Hair follicle dermal papilla cell (primary cell): ENCODE data around the gene AWAT1. TPM values are rescaled to one million over a fixed set of nuclear protein-coding genes. Genes with fewer than 3 reads are reported as not detected.

ENCODE experiments used
- small RNA-seq: library from RNA; depleted of rRNA; stranded (forward); fragments of <200 nt; gene quantifications from one replicate; pipeline ENCODE3, GENCODE V24; 2012
- total RNA-seq: library from RNA; depleted of rRNA; stranded (reverse); fragments of >200 nt; gene quantifications from 2 replicates; pipeline ENCODE4 v1.2.3, GENCODE V29; 2012

AWAT1 gene
- not detected in 2 replicates for total RNA-seq

DNA sequence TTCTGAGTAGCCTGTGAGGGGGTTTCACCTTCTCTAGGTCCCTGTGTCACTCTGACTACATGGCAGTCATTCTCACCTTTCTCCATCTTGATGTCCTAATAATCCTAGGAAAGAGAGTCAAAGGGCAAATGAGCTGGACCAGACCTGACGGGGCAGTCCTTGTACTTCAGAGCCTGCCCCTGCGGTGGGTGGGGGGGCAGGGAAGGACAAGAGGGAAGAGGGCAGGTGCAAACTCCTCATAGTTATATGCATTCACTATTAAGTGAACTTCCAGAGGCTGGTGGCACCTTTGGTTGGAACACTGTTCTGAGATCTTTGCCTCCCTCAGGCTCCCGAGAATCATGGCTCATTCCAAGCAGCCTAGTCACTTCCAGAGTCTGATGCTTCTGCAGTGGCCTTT lies at the start of gene AWAT1:
TSS of gene AWAT1 (plus strand) at position 301 of the 400 bp plus-strand sequence. CDS start at position 342, 41 bp downstream.

DNA sequence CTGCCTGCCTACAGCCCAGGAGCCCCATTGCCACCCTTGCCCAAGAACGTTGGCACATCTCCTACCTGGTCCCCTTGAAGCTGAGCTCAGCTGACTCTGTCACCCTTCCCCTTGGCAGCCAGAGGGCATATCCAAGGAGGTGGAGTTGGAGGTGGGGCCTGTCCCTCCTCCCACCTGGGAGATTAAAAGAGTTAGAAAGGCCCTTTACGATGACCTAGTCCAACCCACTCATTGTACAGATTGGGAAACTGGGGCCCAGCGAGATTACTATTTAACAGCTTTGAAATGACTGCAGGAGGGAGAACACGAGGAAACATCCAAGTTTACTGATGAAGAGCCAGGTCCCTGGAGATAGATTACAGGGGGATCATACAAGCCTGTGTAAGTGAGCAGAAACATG lies 25.6 kb downstream of the AWAT1 start, which contains the start of gene P2RY4:
TSS of gene P2RY4 (minus strand) at position 101 of the 400 bp plus-strand sequence. CDS start 580 bp downstream, outside the sequence.

DNA sequence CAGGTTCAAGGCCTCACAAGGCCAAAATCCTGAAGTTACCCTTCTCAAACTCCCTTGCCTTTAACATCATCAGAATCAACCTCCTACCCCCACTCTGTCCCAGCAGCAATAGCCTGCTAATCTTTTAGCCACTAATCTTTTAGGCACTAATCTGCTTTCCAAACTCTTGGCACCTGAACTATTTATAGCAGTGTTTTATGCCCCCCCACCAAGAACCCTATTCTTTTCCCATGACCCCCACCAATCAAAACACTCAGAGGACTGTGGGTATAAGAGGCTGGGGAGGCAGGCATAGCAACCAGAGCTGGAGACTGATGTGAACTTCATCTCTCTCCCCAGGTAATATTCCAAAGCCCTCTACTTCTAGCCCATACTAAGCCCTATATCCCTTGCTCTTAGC lies 33.6 kb downstream of the AWAT1 start, which contains the start of gene ARR3:
TSS of gene ARR3 (plus strand) at position 301 of the 400 bp plus-strand sequence. CDS start 1,052 bp downstream, outside the sequence.

DNA sequence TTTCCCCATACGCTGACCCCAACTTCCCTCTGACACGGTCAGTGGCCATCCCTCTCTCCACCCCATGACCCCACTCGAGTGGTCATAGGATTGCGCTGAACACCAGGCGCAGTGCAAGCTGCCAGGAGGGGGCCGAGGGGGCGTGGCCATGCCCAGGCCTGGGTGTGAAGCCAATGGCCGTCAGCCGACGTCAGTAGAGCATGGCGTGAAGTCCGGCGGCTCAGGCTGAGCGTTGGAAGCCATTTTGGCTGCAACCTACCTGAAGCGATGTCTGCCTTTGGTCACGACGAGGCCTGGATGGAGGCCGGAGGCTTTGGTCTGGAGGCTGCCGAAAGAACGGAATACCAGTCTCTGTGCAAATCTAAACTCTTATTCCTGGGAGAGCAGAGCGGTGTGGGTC lies 47.5 kb downstream of the AWAT1 start, which contains the start of gene RAB41:
TSS of gene RAB41 (plus strand) at position 222 of the 400 bp plus-strand sequence. CDS start at position 268, 46 bp downstream.

Small RNA genes lying within 50 kb of the gene (small RNA-seq; reads per million reads assigned to genes)
- gene RNA5SP507, result not detected

Other genes with a start within 250 kb of the AWAT1 start
- not detected in 2 replicates for gene AWAT2, start 184.7 kb upstream of the AWAT1 start, total RNA-seq
- not detected in 2 replicates for gene OTUD6A, start 172.2 kb upstream of the AWAT1 start, total RNA-seq
- 60.4 and 62.6 TPM in 2 replicates for gene IGBP1, start 101.2 kb upstream of the AWAT1 start, total RNA-seq
- gene DGAT2L6, start 57.2 kb upstream of the AWAT1 start, total RNA-seq, result not detected in 2 replicates
- gene P2RY4, start 25.5 kb downstream of the AWAT1 start, total RNA-seq, result 0.32 TPM in 1 of 2 replicates, not detected in the other
- not detected in 2 replicates for gene ARR3, start 33.7 kb downstream of the AWAT1 start, total RNA-seq
- gene RAB41, start 47.5 kb downstream of the AWAT1 start, total RNA-seq, result not detected in 2 replicates
- 46.4 and 50.6 TPM in 2 replicates for gene PDZD11, start 55.3 kb downstream of the AWAT1 start, total RNA-seq
- gene KIF4A, start 55.4 kb downstream of the AWAT1 start, total RNA-seq, result 1.5 and 2.3 TPM in 2 replicates
- gene GDPD2, start 188.7 kb downstream of the AWAT1 start, total RNA-seq, result 0.16 TPM in 1 of 2 replicates, not detected in the other
- gene DLG3, start 210.2 kb downstream of the AWAT1 start, total RNA-seq, result 12.0 and 14.4 TPM in 2 replicates